ENCODE measurements around the gene CHST11.

The CHST11 gene

DNA sequence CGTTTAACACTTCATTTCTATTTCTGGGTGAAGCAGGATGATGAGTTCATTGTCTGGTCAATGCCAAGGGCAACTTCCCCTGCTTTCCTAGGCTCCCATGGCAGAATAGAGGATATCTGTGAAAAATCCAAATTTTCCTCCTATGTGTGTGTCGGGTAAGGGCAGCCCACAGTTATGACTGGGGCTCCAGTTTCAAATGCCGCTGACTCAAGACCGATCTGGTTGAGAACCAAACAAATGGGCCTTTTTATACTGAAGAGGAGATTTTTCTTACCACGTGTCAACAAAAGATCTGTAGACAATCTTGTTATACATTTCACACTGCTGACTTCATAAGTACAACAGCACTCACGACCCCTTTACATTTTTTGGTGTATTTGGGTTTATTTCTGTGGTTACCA lies 120.8 kb downstream of the CHST11 start:
- peaks cover 79% of the 10 kb centered on the region for H3K4me1 ChIP-seq
- H3K4me3 ChIP-seq: no peak overlapping the region
- H3K4me2 ChIP-seq: no peak overlapping the region
- H3K9me3 ChIP-seq: no peaks in the 10 kb centered on the region; the same call in 1 of the 2 replicates
- no peak overlapping the region for H3K9ac ChIP-seq
- H3K27me3 ChIP-seq: no peaks in the 10 kb centered on the region
- peaks cover 4% of the 10 kb centered on the region; the same call in 1 of the 2 replicates for H3K36me3 ChIP-seq
- no peak for TF ChIP-seq Cebpa-rat (IDR thresholded peaks at IDR 0.05)
- no peak overlapping the region for H3K27ac ChIP-seq
- H4K20me1 ChIP-seq: peaks cover 78% of the 10 kb centered on the region

DNA sequence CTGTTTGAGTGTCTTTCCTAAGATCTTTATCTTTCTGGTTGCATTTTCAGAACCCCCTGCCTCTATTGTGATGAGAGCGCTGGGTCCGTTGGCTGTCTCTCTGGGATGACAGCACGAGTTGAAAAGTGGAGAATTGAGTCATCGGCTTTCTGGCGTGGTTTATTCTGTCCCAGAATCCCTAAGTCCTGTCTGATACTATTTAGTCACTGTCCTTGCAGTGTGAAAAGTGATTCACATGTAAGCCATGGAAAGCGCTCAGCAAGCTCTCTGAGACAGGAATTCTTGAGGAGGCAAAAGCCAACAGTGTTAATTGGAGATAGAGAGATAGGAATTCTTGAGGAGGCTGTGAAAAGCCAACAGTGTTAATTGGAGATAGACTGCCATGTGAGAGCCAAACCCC lies 121.7 kb downstream of the CHST11 start:
- peaks cover 87% of the 10 kb centered on the region for H4K20me1 ChIP-seq
- H3K4me1 ChIP-seq: peaks cover 87% of the 10 kb centered on the region
- H3K9me3 ChIP-seq: no peaks in the 10 kb centered on the region; the same call in 1 of the 2 replicates
- peaks cover 3% of the 10 kb centered on the region; the same call in 1 of the 2 replicates for H3K36me3 ChIP-seq
- TF ChIP-seq Cebpa-rat (IDR thresholded peaks at IDR 0.05): no peak
- H3K27me3 ChIP-seq: no peaks in the 10 kb centered on the region
- peak overlapping the region; percentile 50; the same call in 1 of the 2 replicates for H3K4me2 ChIP-seq
- no peak overlapping the region for H3K27ac ChIP-seq
- no peak overlapping the region for H3K9ac ChIP-seq
- no peak overlapping the region for H3K4me3 ChIP-seq

DNA sequence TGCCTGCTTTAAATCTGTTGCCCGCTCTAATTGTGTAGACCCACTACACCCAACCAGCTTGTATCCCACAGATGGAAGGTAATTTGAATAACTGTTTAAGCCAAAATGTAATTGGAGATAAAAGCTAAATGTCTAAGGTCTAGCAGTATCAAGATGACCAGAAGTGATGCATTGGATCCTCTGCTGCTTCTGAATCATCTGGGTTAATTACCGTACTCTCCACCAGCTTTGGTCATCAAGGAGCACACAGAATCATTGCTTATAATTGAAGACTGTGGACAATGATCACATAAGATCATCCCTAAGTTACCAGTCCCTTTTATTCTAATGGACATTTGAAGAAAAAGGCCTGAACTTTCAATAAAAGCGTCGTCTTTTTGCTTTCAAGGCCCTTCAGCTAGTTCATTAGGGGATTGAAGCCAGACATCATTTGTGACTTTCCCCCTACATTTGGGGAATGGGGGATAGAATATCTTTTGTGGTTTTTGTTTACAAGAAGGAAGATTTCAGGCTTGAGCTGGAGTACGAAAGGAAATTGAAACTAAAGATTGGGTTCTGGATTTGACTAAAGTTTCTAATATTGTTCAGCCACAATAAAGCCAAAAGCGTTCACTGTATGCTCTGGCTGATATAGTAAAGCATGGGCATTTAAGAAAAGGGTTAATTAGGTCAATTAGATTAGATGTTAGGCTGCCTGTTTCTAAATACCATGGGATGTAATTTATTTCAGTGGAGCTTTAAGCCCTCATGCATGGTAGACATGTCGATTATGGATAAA lies 123.2 kb downstream of the CHST11 start:
- Histone ChIP-seq H3K4me3 (no peak overlapping the region), H3K4me2 (peak overlapping the region; percentile 50), H3K9ac (peak overlapping the region; percentile 1; the same call in 1 of the 2 replicates), H3K27me3 (no peaks in the 10 kb centered on the region), H3K27ac (peak overlapping the region; percentile 15; the same call in 1 of the 2 replicates), H3K4me1 (peaks cover 95% of the 10 kb centered on the region), H3K9me3 (no peaks in the 10 kb centered on the region), H3K36me3 (peaks cover 3% of the 10 kb centered on the region), H4K20me1 (peaks cover 100% of the 10 kb centered on the region)
- TF ChIP-seq Cebpa-rat (IDR thresholded peaks at IDR 0.05): no peak

DNA sequence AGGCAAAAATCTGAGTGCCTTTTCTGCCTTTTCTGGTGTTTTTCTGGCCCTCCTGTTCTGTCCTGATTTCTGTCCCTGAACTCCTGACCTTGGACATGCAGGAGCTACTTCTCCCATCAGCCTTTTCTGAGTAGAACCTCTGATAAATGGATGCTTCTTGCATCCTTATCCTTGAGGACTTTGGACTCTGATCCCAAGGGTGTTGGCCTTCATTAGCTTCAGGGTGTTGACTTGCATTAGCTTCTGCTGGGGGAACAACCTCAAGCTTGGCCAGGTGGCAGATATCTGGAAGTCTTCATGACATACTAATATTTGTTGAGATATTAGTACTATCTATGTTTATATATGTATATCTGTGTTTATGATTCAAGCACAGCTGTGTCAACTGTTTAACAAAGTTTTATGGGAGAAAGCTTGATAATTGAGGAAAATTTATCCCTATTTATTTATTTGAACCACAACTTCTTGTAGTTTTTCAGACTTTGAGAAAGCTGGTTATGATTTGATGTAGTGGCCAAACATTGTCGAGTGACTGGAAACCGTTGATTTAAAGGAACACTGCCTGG lies 124.3 kb downstream of the CHST11 start:
- Histone ChIP-seq H3K4me3 (no peak overlapping the region), H3K9me3 (no peaks in the 10 kb centered on the region), H3K36me3 (peaks cover 11% of the 10 kb centered on the region), H3K4me1 (peaks cover 92% of the 10 kb centered on the region), H3K27me3 (no peaks in the 10 kb centered on the region), H3K4me2 (peak overlapping the region; percentile 73; the same call in 1 of the 2 replicates), H3K27ac (no peak overlapping the region), H3K9ac (no peak overlapping the region), H4K20me1 (peaks cover 100% of the 10 kb centered on the region)
- no peak for TF ChIP-seq Cebpa-rat (IDR thresholded peaks at IDR 0.05)

DNA sequence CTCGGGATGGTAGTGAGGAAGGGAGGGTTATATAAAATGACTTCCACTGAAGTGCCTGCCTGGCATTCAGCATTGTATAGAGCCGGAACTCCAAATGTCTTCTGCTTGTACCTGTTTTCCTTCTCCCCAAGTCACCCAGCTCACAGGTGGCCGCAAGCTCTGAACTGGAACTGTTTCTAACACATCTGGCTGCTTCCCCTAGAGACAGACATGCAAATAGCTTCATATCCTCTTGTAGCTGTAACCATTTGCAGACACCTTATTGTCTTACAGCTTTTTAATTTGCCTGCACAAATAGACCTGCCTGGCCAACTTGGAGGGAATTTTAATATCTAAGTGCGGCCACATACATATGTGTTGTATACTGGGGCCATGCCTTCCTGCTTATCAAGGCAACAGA lies 126.0 kb downstream of the CHST11 start:
- H3K9ac ChIP-seq: no peak overlapping the region
- peaks cover 99% of the 10 kb centered on the region for H4K20me1 ChIP-seq
- no peak overlapping the region for H3K27ac ChIP-seq
- no peaks in the 10 kb centered on the region for H3K27me3 ChIP-seq
- no peak overlapping the region for H3K4me3 ChIP-seq
- peak overlapping the region; percentile 73 for H3K4me2 ChIP-seq
- peaks cover 14% of the 10 kb centered on the region for H3K36me3 ChIP-seq
- peaks cover 82% of the 10 kb centered on the region for H3K4me1 ChIP-seq
- no peaks in the 10 kb centered on the region for H3K9me3 ChIP-seq
- no peak for TF ChIP-seq Cebpa-rat (IDR thresholded peaks at IDR 0.05)

DNA sequence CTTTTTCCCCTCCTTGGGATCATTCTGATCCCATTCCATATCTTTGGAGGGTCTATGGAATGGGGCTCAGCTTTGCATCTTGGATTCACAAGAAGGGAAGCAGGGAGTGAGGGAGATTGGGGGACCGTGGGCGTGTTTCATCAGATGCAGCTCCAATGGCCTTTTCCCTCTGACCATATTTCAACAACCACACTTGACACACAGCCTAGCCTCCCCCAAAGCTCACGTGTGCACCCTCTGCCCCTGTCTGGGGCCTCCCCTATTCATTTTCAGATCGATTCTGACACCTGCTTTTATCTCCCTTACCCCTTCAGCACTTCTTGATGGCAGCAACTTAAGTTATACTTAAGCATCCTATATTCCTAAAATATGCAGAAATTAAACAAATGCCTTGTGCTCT lies 126.6 kb downstream of the CHST11 start:
- no peak overlapping the region for H3K4me3 ChIP-seq
- H3K36me3 ChIP-seq: peaks cover 17% of the 10 kb centered on the region
- no peak for TF ChIP-seq Cebpa-rat (IDR thresholded peaks at IDR 0.05)
- H3K4me1 ChIP-seq: peaks cover 80% of the 10 kb centered on the region
- H3K9me3 ChIP-seq: no peaks in the 10 kb centered on the region
- H3K27me3 ChIP-seq: no peaks in the 10 kb centered on the region
- no peak overlapping the region for H3K27ac ChIP-seq
- H4K20me1 ChIP-seq: peaks cover 99% of the 10 kb centered on the region
- H3K4me2 ChIP-seq: peak overlapping the region; percentile 73
- H3K9ac ChIP-seq: no peak overlapping the region

DNA sequence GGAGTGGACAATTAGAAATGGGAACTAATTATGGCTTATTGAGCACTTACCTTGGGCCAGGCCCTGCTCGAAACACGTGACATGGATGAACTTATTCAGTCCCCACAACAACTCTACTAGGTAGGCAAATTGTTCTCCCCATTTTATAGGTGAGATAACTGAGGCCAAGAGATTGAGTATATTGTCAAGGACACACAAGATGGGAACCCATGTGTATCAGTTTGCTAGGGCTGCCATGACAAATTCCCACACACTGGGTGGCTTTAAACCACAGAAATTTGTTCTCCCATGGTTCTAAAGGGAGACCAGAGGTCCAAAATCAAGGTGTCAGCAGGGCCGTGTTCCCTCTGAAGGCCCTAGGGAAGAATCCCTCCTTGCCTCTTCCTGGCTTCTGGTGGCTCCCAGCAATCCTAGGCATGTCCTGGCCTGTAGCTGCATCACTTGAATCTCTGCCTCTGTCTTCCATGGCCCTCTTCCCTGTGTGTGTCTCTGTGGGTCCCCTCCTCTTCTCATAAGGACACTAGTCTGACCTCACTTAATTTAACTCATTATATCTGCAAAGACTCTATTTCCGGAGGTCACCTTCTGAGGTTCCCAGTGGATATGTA lies 128.8 kb downstream of the CHST11 start:
- H3K4me2 ChIP-seq: peak overlapping the region; percentile 25; the same call in 1 of the 2 replicates
- H4K20me1 ChIP-seq: peaks cover 99% of the 10 kb centered on the region
- H3K9ac ChIP-seq: no peak overlapping the region
- H3K4me1 ChIP-seq: peaks cover 62% of the 10 kb centered on the region
- H3K27ac ChIP-seq: no peak overlapping the region
- H3K36me3 ChIP-seq: peaks cover 33% of the 10 kb centered on the region
- no peaks in the 10 kb centered on the region for H3K9me3 ChIP-seq
- no peaks in the 10 kb centered on the region for H3K27me3 ChIP-seq
- TF ChIP-seq Cebpa-rat (IDR thresholded peaks at IDR 0.05): no peak
- H3K4me3 ChIP-seq: no peak overlapping the region

DNA sequence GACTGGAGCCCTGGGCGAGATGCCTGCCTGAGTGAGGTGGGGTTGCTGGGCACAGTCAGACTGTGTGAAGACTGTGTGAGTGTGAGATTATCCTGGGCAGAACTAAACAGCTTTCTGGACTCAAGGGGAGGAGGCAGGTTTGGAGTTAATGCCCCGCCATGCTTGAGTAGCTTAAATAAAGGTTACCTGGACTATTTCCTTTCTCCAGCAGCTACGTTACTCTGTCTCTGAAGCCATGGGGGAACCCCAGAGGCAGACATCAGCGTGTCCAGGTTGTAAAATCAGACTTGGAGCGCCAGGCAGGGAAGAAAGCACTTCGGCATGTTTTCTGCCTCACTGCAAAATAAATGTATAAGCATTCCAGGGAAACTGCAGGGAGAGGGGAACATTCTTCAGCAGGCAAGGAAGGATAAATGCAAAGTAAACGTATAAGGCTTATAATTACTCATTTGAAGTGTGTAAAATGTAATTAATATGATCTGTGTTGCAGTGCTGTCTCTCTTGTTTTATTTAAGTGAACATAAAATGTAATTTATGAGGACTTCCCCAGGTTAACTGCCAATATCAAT lies 129.7 kb downstream of the CHST11 start:
- Histone ChIP-seq H3K27me3 (no peaks in the 10 kb centered on the region), H3K4me1 (peaks cover 53% of the 10 kb centered on the region), H3K9me3 (no peaks in the 10 kb centered on the region), H3K27ac (no peak overlapping the region), H3K36me3 (peaks cover 33% of the 10 kb centered on the region), H4K20me1 (peaks cover 99% of the 10 kb centered on the region), H3K4me3 (no peak overlapping the region), H3K4me2 (peak overlapping the region; percentile 14; the same call in 1 of the 2 replicates), H3K9ac (0 out of 2 replicates have a peak overlapping the region, but pooled peaks have one; percentile 22)
- no peak for TF ChIP-seq Cebpa-rat (IDR thresholded peaks at IDR 0.05)

DNA sequence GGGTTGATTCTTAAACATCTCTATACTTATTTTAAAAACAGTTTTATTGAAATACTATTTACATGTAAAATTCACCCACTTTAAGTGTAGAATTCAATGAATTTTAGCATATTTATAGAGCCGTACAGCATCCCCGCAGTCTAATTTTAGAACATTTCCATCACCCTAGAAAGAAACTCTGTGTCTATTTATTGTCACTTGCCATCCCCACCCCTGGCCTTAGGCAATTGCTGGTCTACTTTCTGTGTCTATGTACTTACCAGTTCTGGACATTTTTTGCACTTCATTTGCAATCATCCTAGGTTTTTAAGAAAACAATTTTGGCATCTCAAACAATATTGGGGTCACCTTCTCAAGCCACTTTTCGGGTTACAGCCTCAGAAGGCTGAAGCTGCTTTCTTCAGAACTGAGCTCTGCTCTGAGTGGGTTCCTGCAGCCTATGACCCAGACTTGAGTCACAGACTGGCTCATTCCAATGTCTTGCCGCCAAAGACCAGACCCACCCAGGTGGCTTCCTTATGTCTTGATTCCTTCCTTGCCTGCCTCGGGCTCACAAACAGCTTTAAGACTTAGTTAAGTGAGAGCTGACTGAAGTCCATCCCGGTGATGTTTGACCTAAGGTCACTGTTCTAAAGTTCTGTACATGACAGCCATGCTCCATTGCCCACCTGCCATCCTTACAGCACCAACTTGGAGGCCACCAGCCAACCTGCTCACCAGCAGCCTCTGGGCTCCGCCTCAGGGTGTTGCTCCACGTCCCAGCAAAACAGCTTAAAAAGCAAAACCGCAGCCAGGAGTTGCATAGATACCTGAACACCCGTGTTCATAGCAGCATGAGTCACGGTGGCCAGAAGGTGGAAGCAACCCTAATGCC lies 131.5 kb downstream of the CHST11 start:
- Histone ChIP-seq H3K4me1 (peaks cover 35% of the 10 kb centered on the region), H3K9ac (no peak overlapping the region)

More for the DNA sequence above, 131.5 kb downstream of the CHST11 start:
- H3K36me3 ChIP-seq: peaks cover 33% of the 10 kb centered on the region
- H3K4me3 ChIP-seq: no peak overlapping the region
- H4K20me1 ChIP-seq: peaks cover 99% of the 10 kb centered on the region
- TF ChIP-seq Cebpa-rat (IDR thresholded peaks at IDR 0.05): no peak
- no peak overlapping the region for H3K27ac ChIP-seq
- H3K27me3 ChIP-seq: no peaks in the 10 kb centered on the region
- H3K9me3 ChIP-seq: no peaks in the 10 kb centered on the region
- no peak overlapping the region for H3K4me2 ChIP-seq
